Endothelial cell of umbilical vein (primary cell): ENCODE measurements around the gene ATP2B2. TPM values are rescaled to one million over a fixed set of nuclear protein-coding genes. Genes with fewer than 3 reads are reported as not detected.

Experiments used
- BruUV-seq: library from RNA; stranded (reverse); fragments of 400-500 nt; replicated peaks from 2 replicates; lab custom pipeline; 2021; lab: Mats Ljungman, UMichigan
- CTCF ChIA-PET: fragments of 300-600, 350-600 bp; sonication (Branson Sonifier 250); formaldehyde crosslinking; loops from one replicate; lab custom pipeline; 2021; ENCODE audit warnings: antibody characterized with exemption, inconsistent platforms; lab: Charles Lee
- POLR2A ChIA-PET: fragments of 300-600, 350-600 bp; sonication (Branson Sonifier 250); formaldehyde crosslinking; loops from one replicate; lab custom pipeline; 2021; ENCODE audit warnings: antibody characterized with exemption, inconsistent platforms; lab: Charles Lee
- DNase-seq: peaks from one replicate; pipeline ENCODE4 v3.0.0-alpha.2; 2011; ENCODE audit warnings: low read depth, low spot score
- FAIRE-seq: peaks from 2 replicates; lab custom pipeline; 2011; peaks lifted over from hg19 to GRCh38; lab: Jason Lieb, UNC
- H2AFZ ChIP-seq: 2 replicates; pipeline ENCODE4 v1.6.0; 2012; ENCODE audit warnings: low read depth, low read length, control low read depth, inconsistent platforms
- H3K27ac ChIP-seq: 2 replicates; pipeline ENCODE4 v1.5.1; 2011; ENCODE audit warnings: low read depth, mild to moderate bottlenecking, control low read depth, low read length, moderate library complexity; ENCODE audit not compliant: insufficient read depth
- H3K27me3 ChIP-seq, 2 experiments: 2 replicates each; pipeline versions ENCODE4 v1.6.0 to v1.6.1; 2011; ENCODE audit warnings: low read length in 2 of 2, mixed read lengths in 1 of 2; ENCODE audit not compliant: control insufficient read depth in 2 of 2, insufficient read depth in 2 of 2
- H3K36me3 ChIP-seq, 2 experiments: 2 replicates in 1 of 2; 3 replicates in 1 of 2; pipeline ENCODE4 v1.5.1; 2011; ENCODE audit warnings: low read length in 2 of 2, mild to moderate bottlenecking in 1 of 2, moderate library complexity in 1 of 2; ENCODE audit not compliant: control insufficient read depth in 2 of 2, insufficient read depth in 2 of 2; ENCODE audit errors: extremely low read depth in 1 of 2
- H3K4me1 ChIP-seq: 3 replicates; pipeline ENCODE4 v1.5.1; 2011; ENCODE audit warnings: mild to moderate bottlenecking, low read length; ENCODE audit not compliant: control insufficient read depth, insufficient read depth; ENCODE audit errors: extremely low read depth
- H3K4me2 ChIP-seq: 2 replicates; pipeline ENCODE4 v1.6.1; 2011; ENCODE audit warnings: low read length, control low read depth, mixed read lengths; ENCODE audit not compliant: insufficient read depth
- H3K4me3 ChIP-seq, 3 experiments: fragments of 200-600 bp in 1 of 3; sonication (generic), shearing (Covaris generic) in 1 of 3; replicated peaks in 1 of 3; 2 replicates each; pipeline ENCODE4 v1.5.1; 2011 to 2016; ENCODE audit warnings: control low read depth in 3 of 3, low read length in 3 of 3, mild to moderate bottlenecking in 2 of 3, inconsistent platforms in 1 of 3, low read depth in 1 of 3, moderate library complexity in 1 of 3; ENCODE audit not compliant: insufficient read depth in 1 of 3
- H3K79me2 ChIP-seq: 2 replicates; pipeline ENCODE4 v1.6.0; 2012; ENCODE audit warnings: low read length, inconsistent platforms; ENCODE audit not compliant: control insufficient read depth, insufficient read depth
- H3K9ac ChIP-seq: replicated peaks from 2 replicates; pipeline ENCODE3; 2011; ENCODE audit warnings: low read length, control low read depth; ENCODE audit not compliant: insufficient read depth; ENCODE audit errors: extremely low read depth
- H3K9me1 ChIP-seq: replicated peaks from 3 replicates; pipeline ENCODE4 v1.6.0; 2011; ENCODE audit warnings: mild to moderate bottlenecking, low read length; ENCODE audit not compliant: control insufficient read depth, insufficient read depth; ENCODE audit errors: extremely low read depth
- H3K9me3 ChIP-seq: replicated peaks from 2 replicates; pipeline ENCODE4 v1.5.1; 2012; ENCODE audit warnings: low read length, inconsistent platforms; ENCODE audit not compliant: control insufficient read depth, insufficient read depth
- H4K20me1 ChIP-seq: replicated peaks from 2 replicates; pipeline ENCODE3; 2011; ENCODE audit warnings: mild to moderate bottlenecking, low read length; ENCODE audit not compliant: control insufficient read depth, insufficient read depth; ENCODE audit errors: extremely low read depth
- CTCF ChIP-seq, 2 donors: IDR thresholded peaks; 1 replicate in 1 of 2; 2 replicates in 1 of 2; pipeline ENCODE4 v1.5.1; 2011; ENCODE audit warnings: low read length in 2 of 2, mild to moderate bottlenecking in 2 of 2, moderate library complexity in 2 of 2, control low read depth in 1 of 2, inconsistent platforms in 1 of 2, low read depth in 1 of 2; ENCODE audit not compliant: insufficient read depth in 1 of 2; ENCODE audit errors: extremely low read depth in 1 of 2
- EZH2 ChIP-seq: IDR thresholded peaks from 2 replicates; pipeline ENCODE4 v1.6.1; 2012; ENCODE audit warnings: borderline replicate concordance, low read depth, mild to moderate bottlenecking, moderate library complexity, low read length, inconsistent platforms; ENCODE audit not compliant: severe bottlenecking
- FOS ChIP-seq: IDR thresholded peaks from 2 replicates; pipeline ENCODE4 v1.6.1; 2011; ENCODE audit warnings: mild to moderate bottlenecking, low read length, moderate library complexity, borderline replicate concordance; ENCODE audit not compliant: insufficient read depth
- GATA2 ChIP-seq: IDR thresholded peaks from 2 replicates; pipeline ENCODE4 v1.7.0; 2011; ENCODE audit warnings: low read depth, mild to moderate bottlenecking, moderate library complexity, mixed read lengths, low read length; ENCODE audit not compliant: insufficient read length, insufficient read depth
- JUN ChIP-seq: IDR thresholded peaks from 2 replicates; pipeline ENCODE4 v1.6.1; 2011; ENCODE audit warnings: borderline replicate concordance, low read depth; ENCODE audit not compliant: insufficient read length, insufficient read depth
- MAX ChIP-seq: IDR thresholded peaks from 2 replicates; pipeline ENCODE4 v1.6.1; 2011; ENCODE audit not compliant: insufficient read depth, insufficient read length
- MYC ChIP-seq: IDR thresholded peaks from one replicate; pipeline ENCODE4 v1.6.1; 2011; ENCODE audit warnings: mild to moderate bottlenecking, low read depth, low read length
- POLR2A ChIP-seq: IDR thresholded peaks from 2 replicates; pipeline ENCODE4 v1.6.1; 2012; ENCODE audit warnings: low read depth, mild to moderate bottlenecking, control low read depth, low read length
- POLR2AphosphoS5 ChIP-seq: IDR thresholded peaks from 2 replicates; pipeline ENCODE4 v1.6.1; 2012; ENCODE audit warnings: low read depth, mild to moderate bottlenecking, control low read depth, low read length, moderate library complexity; ENCODE audit not compliant: insufficient read depth
- dilution Hi-C: fragments of 300-500 bp; cut with MboI; formaldehyde crosslinking; loops from one replicate; pipeline ENCODE4 v1.15.0; 2019; ENCODE audit warnings: low sequenced_read_pairs; ENCODE audit not compliant: extremely low pct_ligation_motif_present
- intact Hi-C: fragments of 100-400 bp; cut with micrococcal nuclease; formaldehyde crosslinking; loops from one replicate; pipeline ENCODE4 v1.10.0; 2022
- polyA plus RNA-seq, 4 experiments: library from polyadenylated mRNA; depleted of rRNA in 3 of 4; stranded (reverse) in 3 of 4; unstranded in 1 of 4; fragments of >200 nt; gene quantifications; 2 replicates each; pipeline versions ENCODE4 v1.2.1 to v1.2.3, GENCODE V29; 2011 to 2012; ENCODE audit warnings: missing spikeins in 1 of 4
- total RNA-seq: library from RNA; stranded (reverse); gene quantifications from 2 replicates; pipeline ENCODE4 v1.2.3, GENCODE V29; 2021

The ATP2B2 gene
- total and polyA plus RNA-seq, 2 donors (not counting 3 experiments of a cell fraction or from before 2014, with no cell fraction given): not detected

- H3K9ac ChIP-seq: no peak overlapping the region
- no peaks in the 10 kb centered on the region for H3K79me2 ChIP-seq
- ChIA-PET CTCF (interaction anchor here (2.0 to 2.3 kb wide), 2 partner anchors 10 to 12 kb away, joined by 8 to 11 read pairs; no protein-coding TSS in a partner anchor), POLR2A (no interaction called here)
- no peaks in the 10 kb centered on the region for H4K20me1 ChIP-seq
- BruUV-seq: no TSS peak
- no peaks in the 10 kb centered on the region for H3K9me3 ChIP-seq
- no peaks in the 10 kb centered on the region for H3K27me3 ChIP-seq
- H3K4me3 ChIP-seq: no peak overlapping the region
- H3K4me1 ChIP-seq: peaks cover 24% of the 10 kb centered on the region
- intact Hi-C loops (no loop called here), dilution Hi-C loops (no loop called here)
- TF ChIP-seq JUN (no peak), POLR2A (no peak)
- H3K27ac ChIP-seq: no peak overlapping the region
- no peak for FAIRE-seq
- no peak for DNase-seq
- no peak overlapping the region for H3K4me2 ChIP-seq
- H2AFZ ChIP-seq: no peak overlapping the region
- no peaks in the 10 kb centered on the region for H3K9me1 ChIP-seq
- no peaks in the 10 kb centered on the region for H3K36me3 ChIP-seq
Measured at GRCh38 chr3:10356461-10356981, 148.9 kb downstream of the ATP2B2 start.

GRCh38 chr3:10354361-10355015 lies 150.9 kb downstream of the ATP2B2 start:
- Histone ChIP-seq H3K79me2 (no peaks in the 10 kb centered on the region), H3K9me1 (no peaks in the 10 kb centered on the region), H3K9ac (no peak overlapping the region), H3K4me1 (peaks cover 24% of the 10 kb centered on the region), H4K20me1 (no peaks in the 10 kb centered on the region), H3K9me3 (no peaks in the 10 kb centered on the region), H3K4me3 (no peak overlapping the region), H3K36me3 (no peaks in the 10 kb centered on the region), H3K27me3 (no peaks in the 10 kb centered on the region), H3K4me2 (peak overlapping the region; percentile 37), H3K27ac (no peak overlapping the region), H2AFZ (no peak overlapping the region)
- no TSS peak for BruUV-seq
- ChIA-PET CTCF (no interaction called here), POLR2A (no interaction called here)
- dilution Hi-C loops: no loop called here
- no peak for TF ChIP-seq POLR2AphosphoS5
- no peak for TF ChIP-seq CTCF (IDR thresholded peaks at IDR 0.05; ENCODE audit: extremely low read depth in 1 of 2, insufficient read depth in 1 of 2, low read depth in 1 of 2, low read length in 2 of 2)
- no peak for TF ChIP-seq POLR2A
- no peak for TF ChIP-seq MAX
- TF ChIP-seq EZH2: no peak
- no peak for TF ChIP-seq JUN
- TF ChIP-seq GATA2: no peak
- TF ChIP-seq MYC: no peak
- no peak for TF ChIP-seq FOS
- FAIRE-seq (no peak), DNase-seq (no peak)
- intact Hi-C loops: no loop called here
